Esophagus squamous epithelium (tissue), 5 donors: ENCODE data around the gene GABRG3. TPM values are rescaled to one million over a fixed set of nuclear protein-coding genes. Genes with fewer than 3 reads are reported as not detected.

ENCODE experiments used
- DNase-seq: peaks from one replicate; lab custom pipeline; 2025; lab: John Stamatoyannopoulos, UW
- H3K27ac ChIP-seq, 4 donors: fragments of 200-600 bp; sonication (generic); one replicate each; pipeline ENCODE4 v1.5.1; 2016 to 2019; ENCODE audit warnings: mild to moderate bottlenecking in 1 of 4
- H3K27me3 ChIP-seq, 4 donors: fragments of 200-600 bp; sonication (generic); 1 replicate in 3 of 4; 2 replicates in 1 of 4; pipeline versions ENCODE4 v1.5.1 to v1.6.0; 2017 to 2021; ENCODE audit warnings: antibody characterized with exemption in 1 of 4
- H3K36me3 ChIP-seq, 3 donors: fragments of 200-600 bp; sonication (generic); one replicate each; pipeline ENCODE4 v1.5.1; 2016 to 2019
- H3K4me1 ChIP-seq, 3 donors: fragments of 200-600 bp; sonication (generic); one replicate each; pipeline ENCODE4 v1.5.1; 2017 to 2019
- H3K4me3 ChIP-seq, 4 donors: fragments of 200-600 bp; sonication (generic); 1 replicate in 3 of 4; 2 replicates in 1 of 4; pipeline ENCODE4 v1.5.1; 2016 to 2019; ENCODE audit warnings: mild to moderate bottlenecking in 2 of 4, moderate library complexity in 1 of 4
- H3K9me3 ChIP-seq, 3 donors: fragments of 200-600 bp; sonication (generic); one replicate each; pipeline ENCODE4 v1.5.1; 2016 to 2019
- CTCF ChIP-seq, 6 experiments: fragments of 450-650 bp in 4 of 6; fragments of 200-600 bp in 2 of 6; sonication (generic) in 2 of 6; IDR thresholded peaks; one replicate each; pipeline ENCODE4 v1.5.1; 2016 to 2019; ENCODE audit warnings: antibody characterized with exemption in 6 of 6, mild to moderate bottlenecking in 4 of 6, moderate library complexity in 4 of 6
- POLR2A ChIP-seq, 4 donors: fragments of 450-650 bp; IDR thresholded peaks; one replicate each; pipeline ENCODE4 v1.6.1; 2017; ENCODE audit warnings: antibody characterized with exemption in 4 of 4, mild to moderate bottlenecking in 4 of 4, moderate library complexity in 3 of 4
- WGBS, 2 donors: methylation state at CpG; one replicate each; pipeline ENCODE4 v1.1.5; 2018; 5-methylcytosine and 5-hydroxymethylcytosine counted together
- intact Hi-C: fragments of 100-400 bp; cut with DNase I; formaldehyde crosslinking; loops from one replicate; pipeline ENCODE4 v1.15.0; 2022
- total RNA-seq, 4 donors: library from RNA; depleted of rRNA; stranded (reverse); fragments of >200 nt; gene quantifications; one replicate each; pipeline ENCODE4 v1.1.0, GENCODE V29; 2016
- donor health status: DM: yes; HTN: yes; CAD: no.

GABRG3 gene
- total RNA-seq, 4 donors from 2014 or later, result 0.04 to 0.08 TPM; not detected in 2

GRCh38 chr15:27084844-27085243 lies 113.9 kb downstream of the GABRG3 start:
- Histone ChIP-seq H3K9me3 (no peaks in the 10 kb centered on the region), H3K27ac (no peak overlapping the region), H3K4me3 (no peak overlapping the region), H3K27me3 (no peaks in the 10 kb centered on the region), H3K4me1 (no peaks in the 10 kb centered on the region), H3K36me3 (no peaks in the 10 kb centered on the region)
- no peak for DNase-seq
- TF ChIP-seq POLR2A (IDR thresholded peaks at IDR 0.05), result no peak
- no peak for TF ChIP-seq CTCF (IDR thresholded peaks at IDR 0.05)
- intact Hi-C loops, result no loop called here
- 60 to 70% methylated on average over 1 to 3 of the region's 3 CpGs for WGBS, 2 donors

GRCh38 chr15:27086149-27086548 lies 115.2 kb downstream of the GABRG3 start:
- Histone ChIP-seq H3K9me3 (no peaks in the 10 kb centered on the region), H3K27me3 (no peaks in the 10 kb centered on the region), H3K27ac (no peak overlapping the region), H3K36me3 (no peaks in the 10 kb centered on the region), H3K4me3 (no peak overlapping the region), H3K4me1 (no peaks in the 10 kb centered on the region)
- TF ChIP-seq POLR2A (IDR thresholded peaks at IDR 0.05) (no peak), CTCF (IDR thresholded peaks at IDR 0.05) (no peak)
- intact Hi-C loops, result no loop called here
- 72 to 76% methylated on average over 5 of the region's 5 CpGs for WGBS, 2 donors
- no peak for DNase-seq

- no peak for TF ChIP-seq CTCF (IDR thresholded peaks at IDR 0.05)
- TF ChIP-seq POLR2A (IDR thresholded peaks at IDR 0.05), result no peak
- 54 to 76% methylated on average over 4 to 8 of the region's 11 CpGs for WGBS, 2 donors
- Histone ChIP-seq H3K27me3 (no peaks in the 10 kb centered on the region), H3K27ac (no peak overlapping the region), H3K4me1 (no peaks in the 10 kb centered on the region), H3K9me3 (no peaks in the 10 kb centered on the region), H3K4me3 (no peak overlapping the region), H3K36me3 (no peaks in the 10 kb centered on the region)
- DNase-seq, result no peak
- intact Hi-C loops, result no loop called here
Observed at GRCh38 chr15:27086805-27087204, 115.8 kb downstream of the GABRG3 start.

- no peak overlapping the region for H3K27ac ChIP-seq
- H3K36me3 ChIP-seq, result no peaks in the 10 kb centered on the region
- TF ChIP-seq POLR2A (IDR thresholded peaks at IDR 0.05) (no peak), CTCF (IDR thresholded peaks at IDR 0.05) (no peak)
- WGBS, 2 donors, result 82 to 93% methylated on average over 6 to 10 of the region's 27 CpGs
- H3K9me3 ChIP-seq, result no peaks in the 10 kb centered on the region
- no peak overlapping the region for H3K4me3 ChIP-seq
- intact Hi-C loops, result no loop called here
- DNase-seq, result no peak
- H3K27me3 ChIP-seq, result no peaks in the 10 kb centered on the region
- no peaks in the 10 kb centered on the region for H3K4me1 ChIP-seq
Observed at GRCh38 chr15:27087651-27088583, 116.9 kb downstream of the GABRG3 start.

GRCh38 chr15:27088584-27089232 lies 117.7 kb downstream of the GABRG3 start:
- Histone ChIP-seq H3K4me1 (no peaks in the 10 kb centered on the region), H3K36me3 (no peaks in the 10 kb centered on the region), H3K4me3 (no peak overlapping the region), H3K27me3 (no peaks in the 10 kb centered on the region), H3K9me3 (no peaks in the 10 kb centered on the region), H3K27ac (no peak overlapping the region)
- DNase-seq, result no peak
- TF ChIP-seq POLR2A (IDR thresholded peaks at IDR 0.05), result no peak
- TF ChIP-seq CTCF (IDR thresholded peaks at IDR 0.05), result no peak
- WGBS, 2 donors, result 91 to 94% methylated on average over 14 to 18 of the region's 21 CpGs
- intact Hi-C loops, result no loop called here
